GM18858 (cell line): ENCODE data around the gene SRGAP2.
"Not testable (repeated sequence)": the region's sequence is repeated elsewhere in the genome, so short reads cannot be mapped to it uniquely, and the experiment has no call there.

Experiments
- ATAC-seq: cut with Tn5 transposase; IDR thresholded peaks from one replicate; pipeline ENCODE4 v1.9.1; 2021; ENCODE audit not compliant: unreplicated experiment

SRGAP2 gene

DNA sequence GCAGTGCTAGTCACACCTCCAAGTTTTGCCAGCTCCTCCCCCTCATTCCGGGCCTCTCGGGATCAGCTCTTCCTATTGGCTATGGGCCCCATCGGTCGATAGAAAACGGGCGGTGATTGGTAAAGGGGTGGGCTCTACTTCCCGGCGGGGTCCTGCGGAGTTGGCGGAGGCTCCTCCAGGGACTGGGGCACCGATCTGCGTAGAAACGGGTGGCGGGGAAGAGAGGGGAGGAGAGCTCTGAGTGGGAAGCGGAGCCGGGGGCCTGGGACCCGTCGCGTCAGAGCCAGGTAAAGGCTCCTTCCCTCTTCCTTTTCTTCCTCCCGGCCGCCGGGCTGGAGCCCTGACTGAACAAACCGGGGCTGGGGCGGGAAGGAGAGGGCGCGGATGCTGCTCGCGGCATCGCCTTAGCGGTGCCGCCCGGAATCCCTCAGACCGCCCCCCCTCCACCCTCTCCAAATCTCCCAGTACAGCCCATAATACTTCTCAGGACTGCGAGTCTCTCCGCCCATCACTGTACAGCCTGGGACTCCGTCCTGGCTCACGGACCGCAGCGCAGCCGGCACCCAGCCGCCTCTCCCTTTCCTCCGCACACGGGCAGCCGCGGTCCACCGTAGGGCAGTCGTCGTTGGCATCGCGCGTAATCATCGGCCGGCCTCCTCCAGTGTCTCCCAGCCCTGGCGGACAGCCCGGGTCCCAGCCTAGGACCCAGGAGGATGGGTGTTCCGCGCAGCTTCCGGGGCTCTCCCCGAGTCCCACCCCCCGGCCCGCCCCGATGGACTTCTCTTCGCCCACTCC lies at the start of gene SRGAP2:
TSS of gene SRGAP2 (plus strand) at position 178 of the 795 bp plus-strand sequence. CDS start 2,430 bp downstream, outside the sequence.
- not testable (repeated sequence) for ATAC-seq

DNA sequence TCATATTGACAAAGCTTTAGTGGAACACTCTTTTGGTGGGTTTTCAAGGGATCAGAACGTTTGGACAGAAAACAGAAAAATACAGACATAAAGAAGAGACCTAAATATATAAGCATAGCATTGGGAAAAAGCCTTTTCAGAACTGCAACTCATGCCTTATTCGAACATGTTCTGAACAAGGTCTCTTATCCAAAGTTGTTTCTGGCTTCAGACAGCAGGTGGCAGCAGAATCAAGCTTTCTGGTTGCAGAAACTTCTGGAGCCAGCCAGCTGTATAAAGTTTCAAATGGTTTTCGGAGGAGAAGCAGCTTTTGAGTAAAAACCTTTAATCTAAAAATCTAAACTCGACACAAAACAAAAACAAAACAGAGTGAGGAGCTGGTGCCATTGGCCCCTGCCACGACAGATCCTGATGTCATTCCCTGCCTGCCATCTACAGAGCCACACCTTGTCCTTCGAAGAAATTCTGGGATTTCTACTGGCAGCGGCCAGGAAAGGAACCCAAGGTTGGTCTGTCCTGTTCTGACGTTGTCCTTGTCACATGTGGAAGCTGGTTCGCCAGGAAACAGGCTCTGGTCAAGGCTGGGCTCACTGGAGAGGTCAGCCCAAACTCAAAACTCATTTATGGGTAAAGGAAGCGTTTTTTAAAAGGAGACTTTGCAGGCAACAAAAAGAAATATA lies 35.9 kb upstream of the SRGAP2 start:
- ATAC-seq, result not testable (repeated sequence)

DNA sequence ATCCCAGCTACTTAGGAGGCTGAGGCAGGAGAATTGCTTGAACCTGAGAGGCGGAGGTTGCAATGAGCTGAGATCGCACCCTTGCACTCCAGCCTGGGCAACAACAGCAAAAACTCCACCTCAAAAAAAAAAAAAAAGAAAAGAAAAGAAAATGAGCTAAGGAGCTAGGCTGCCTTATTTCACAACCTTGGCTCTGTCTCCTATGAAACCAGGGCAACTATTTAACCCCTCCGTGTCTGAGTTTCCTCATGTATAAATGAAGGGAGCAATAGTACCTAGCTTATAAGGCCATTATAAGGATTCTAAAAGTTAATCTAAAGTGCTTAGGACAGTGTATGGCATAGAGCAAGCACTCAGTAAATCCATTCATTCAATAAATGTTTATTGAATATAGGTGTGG lies 33.5 kb upstream of the SRGAP2 start:
- not testable (repeated sequence) for ATAC-seq

DNA sequence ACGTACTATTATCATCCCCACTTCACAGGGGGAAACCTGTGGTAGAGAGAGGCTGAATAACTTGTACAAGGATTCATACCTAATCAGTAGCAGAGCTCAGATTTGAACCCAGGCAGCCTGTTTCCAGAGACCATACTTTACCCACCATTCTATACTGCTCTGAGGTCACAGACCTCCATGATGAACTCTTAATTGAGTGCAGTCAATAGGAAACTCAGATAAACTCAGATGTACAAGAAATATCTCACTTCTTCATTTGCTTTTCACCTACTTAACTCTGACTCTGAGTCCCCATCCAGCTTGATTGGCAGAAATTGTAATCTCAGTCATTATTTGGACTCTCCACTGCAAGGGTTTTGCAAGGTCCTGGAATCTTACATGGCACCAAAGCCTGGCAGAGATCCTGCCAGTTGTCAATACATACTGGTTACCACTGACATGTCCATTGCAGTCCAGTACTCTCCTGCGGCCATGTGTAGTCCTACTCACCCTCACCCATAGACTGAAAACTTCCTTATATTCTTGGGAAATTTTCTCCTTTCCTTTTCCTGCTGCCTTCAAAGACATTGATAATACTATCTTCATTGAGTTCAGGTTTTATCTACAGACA lies 30.1 kb upstream of the SRGAP2 start:
- not testable (repeated sequence) for ATAC-seq

DNA sequence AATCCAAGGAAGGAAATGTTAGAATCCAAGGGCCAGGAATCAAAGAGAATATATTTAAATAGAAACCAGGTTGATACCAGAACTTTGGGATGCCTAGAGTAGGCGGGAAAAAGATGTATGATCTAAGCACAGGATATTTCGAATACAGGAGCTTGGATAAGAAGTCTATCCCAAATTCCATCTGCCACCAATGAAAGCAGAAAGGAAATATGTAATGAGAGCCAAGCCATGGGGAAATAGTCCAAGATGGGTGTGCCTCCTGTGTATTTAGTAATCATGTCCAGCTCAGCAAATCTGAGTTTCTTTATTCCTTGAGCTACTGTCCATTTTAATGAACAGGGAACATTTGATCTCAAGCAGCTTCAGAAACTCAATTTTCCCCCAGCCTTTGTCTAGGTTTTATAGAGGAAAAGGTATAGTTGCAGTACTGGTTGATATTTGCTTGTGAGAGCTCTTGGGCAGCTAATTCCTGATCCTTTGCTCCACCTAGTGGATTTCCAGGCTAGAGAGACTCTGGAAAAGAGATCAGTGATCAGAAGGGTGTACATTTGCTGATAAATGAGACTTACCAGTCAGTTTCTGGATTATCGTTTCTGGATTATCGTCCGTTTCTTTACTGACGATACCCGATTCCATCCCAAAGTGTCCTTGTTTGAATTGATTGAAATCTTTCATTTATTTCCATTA lies 29.0 kb upstream of the SRGAP2 start:
- not testable (repeated sequence) for ATAC-seq

DNA sequence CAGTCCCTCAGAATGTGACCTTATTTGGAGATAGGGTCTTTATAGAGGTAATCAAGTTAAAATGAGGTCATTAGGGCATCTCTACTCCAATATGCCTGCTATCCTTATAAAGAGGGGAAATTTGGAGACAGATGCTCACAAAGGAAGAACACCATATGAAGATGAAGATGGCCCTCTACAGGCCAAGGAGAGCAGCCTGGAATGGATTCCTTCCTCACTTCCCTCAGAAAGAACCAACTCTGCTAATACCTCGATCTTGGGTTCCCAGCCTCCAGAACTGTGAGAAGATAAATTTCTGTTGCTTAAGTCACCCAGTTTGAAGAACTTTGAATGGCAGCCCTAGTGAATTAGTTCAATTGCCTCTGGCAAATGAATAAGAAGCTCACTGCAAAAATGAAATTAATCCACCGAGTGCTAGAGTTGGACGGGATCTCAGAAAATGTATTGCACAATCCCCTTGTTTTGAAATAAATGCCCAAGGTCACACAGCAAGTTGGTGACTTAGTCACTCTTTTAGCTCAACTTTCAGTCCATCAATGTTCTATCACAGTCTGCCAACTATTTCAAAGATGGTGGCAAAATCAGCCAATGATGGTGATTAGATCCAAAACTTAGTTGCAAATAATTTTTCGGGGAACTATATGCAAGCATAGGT lies 27.8 kb upstream of the SRGAP2 start:
- not testable (repeated sequence) for ATAC-seq

DNA sequence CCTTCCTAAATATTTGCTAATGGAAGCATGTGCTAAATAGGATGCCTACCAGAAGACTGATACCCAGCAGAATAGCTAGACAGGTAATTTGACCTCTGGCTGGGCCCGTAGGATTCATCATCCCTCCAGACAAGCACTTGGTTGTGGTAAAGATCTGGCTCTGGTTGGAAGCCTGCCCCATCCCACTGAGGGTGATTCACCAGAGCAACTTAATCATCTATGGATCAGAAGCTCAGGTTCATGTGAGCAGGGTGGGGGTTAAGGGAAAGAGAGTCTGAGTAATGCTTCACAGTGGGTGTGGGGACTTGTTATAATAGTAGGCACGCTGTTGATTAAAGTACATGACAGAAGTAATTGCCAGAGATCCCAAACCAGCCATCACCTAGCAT lies 27.2 kb upstream of the SRGAP2 start:
- not testable (repeated sequence) for ATAC-seq

DNA sequence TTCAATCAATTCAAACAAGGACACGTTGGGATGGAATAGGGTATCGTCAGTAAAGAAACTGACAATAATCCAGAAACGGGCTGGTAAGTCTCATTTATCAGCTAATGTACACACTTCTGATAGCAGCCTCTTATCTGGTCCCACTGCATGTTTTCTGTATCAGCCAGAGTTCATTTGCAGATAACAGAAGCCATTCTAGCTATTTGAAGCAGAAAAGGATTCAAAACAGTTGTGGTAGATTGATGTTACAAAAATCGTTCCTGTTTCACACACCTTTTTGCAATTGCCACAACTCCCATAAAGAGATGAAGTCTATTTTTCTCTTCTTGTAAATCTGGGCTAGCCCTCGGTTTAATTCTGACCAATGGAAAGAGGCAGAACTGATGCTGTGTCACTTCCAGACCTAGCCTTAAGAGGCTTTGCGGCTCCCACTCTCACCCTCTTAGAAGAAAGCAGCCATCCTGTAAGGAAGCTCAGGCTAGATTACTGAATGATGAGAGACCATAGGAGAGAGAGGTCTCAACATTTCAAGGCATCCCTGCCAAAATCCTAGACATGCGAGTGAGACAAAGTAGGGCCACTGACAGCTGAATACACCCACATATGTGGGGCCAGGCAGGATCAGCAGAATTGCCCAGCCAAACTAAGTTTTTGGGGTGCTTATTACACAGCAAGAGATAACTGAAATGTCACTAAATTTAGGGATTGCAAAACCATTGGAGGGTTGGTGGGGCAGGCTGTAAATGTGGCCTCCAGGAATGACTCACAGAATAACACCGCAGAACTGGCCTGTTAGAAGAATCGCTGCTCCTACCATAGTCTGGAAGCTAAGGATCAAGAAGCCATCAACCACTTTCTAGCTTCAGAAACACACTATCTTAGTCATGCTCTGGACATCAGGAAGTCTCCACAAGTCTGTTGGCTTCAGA lies 25.0 kb upstream of the SRGAP2 start:
- ATAC-seq, result not testable (repeated sequence)

DNA sequence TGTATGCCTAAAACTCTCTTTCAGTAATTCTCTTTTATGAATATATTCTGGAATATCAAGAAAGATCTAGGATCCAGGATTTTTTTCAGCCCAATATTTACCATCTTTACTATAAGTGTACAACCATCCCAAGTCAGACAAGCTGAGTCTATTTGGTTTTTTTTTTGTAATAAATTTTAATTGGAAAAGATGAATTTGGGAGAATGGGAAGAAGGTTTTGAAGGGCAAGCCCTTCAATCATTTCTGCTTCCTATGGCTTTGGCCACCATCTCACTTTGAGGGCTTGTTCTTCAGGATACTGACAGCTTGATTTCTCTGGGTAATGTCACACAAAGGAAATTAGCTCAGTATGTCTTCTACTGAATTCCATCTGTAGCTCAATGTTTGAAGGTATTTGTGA lies 23.7 kb upstream of the SRGAP2 start:
- ATAC-seq, result not testable (repeated sequence)

DNA sequence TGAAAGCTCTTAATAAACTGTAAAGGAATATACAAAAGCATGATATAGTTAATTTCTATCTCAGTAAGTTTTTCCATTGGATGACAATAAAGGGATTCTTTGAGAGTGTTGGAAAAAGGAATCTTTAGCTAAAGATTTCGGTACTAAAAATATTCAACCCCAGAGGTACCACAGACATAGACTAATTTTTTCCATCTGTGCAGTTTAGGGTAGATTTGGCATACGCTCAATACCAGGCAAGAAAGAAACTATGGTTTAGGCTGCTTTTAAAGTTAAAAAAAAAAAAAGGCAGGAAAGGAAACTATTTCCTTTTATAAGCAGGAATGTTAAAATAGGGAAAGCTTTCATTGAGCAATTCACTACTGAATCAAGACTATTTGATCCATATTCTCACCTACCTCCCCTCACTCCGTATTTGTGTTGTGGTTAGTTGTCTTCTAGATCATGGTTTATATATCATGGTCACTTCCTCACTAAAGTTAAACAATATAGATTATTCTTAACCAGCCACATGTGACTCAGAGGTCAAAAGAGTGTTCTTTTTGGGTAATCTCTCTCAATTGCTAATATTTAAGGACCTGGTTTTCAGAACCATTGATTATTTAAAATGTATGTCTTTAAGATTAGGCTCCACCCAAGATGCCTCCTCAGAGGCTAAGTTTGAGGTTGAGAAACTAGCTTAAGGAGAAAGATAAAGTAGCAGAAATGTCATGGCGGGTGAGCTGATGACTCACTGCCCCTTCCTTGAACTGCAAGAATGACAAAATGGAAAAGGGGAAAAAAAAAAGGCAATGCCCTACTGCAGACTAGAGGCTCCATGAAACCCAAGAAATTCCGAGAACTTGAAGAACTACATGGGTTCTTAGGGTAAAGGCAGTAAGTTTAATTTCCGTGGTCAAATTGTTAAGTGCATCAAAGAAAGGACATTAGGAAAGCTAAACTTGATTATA lies 20.7 kb upstream of the SRGAP2 start:
- ATAC-seq, result not testable (repeated sequence)

DNA sequence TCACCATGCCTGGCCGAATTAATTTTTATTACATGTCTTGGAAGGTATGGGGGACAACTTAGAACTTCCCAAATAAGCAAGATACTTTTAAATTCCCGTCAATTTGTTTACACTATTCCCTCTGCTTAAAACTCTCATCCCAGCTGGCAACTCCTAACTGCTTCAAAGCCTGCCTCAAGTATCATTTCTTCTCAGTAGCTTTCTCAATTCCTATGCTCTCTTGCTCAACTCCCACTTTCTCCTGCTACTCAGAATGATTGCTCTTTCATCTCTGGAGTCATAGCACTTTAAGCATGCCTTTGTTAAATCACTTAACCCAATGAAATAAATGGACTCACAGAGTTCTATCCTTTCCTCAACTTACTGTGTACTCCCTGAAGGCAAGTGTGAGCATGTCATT lies 19.6 kb upstream of the SRGAP2 start:
- not testable (repeated sequence) for ATAC-seq

DNA sequence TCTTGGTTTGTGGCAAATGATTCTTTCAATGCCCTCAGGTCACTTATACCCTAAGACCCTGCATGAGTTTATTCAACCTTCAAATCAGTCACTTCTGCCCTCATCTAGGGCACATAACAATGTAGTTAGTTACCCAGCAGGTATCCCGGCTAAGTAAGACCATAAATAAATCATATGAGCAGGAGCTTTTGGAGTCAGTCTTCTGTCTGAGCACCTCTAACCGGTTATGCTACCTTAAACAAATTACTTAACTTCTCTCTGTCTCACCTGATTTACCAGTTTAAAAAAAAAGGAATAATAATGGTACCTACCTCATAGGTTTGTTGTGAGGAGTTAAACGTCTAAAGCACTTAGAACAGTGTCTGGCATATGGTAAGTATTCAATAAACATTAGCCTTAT lies 17.6 kb upstream of the SRGAP2 start:
- not testable (repeated sequence) for ATAC-seq

DNA sequence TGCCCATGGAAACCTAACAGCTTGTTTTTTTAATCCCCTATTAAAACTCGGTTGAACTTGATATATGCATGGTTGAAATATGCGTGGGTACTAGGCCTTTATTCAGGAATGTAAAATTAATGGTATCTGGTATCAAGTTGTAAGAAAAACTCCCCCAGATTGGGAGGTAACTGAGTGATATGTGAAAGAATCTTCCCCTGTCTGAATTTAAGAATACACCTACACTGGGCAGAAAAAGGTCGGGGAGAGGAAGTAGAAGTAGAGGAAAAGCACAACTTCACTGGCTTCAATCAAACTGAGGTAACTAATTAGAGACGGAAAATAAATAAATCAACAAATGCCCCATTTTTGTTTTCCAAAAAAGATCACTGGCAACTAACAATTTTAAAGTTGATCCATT lies 16.5 kb upstream of the SRGAP2 start:
- not testable (repeated sequence) for ATAC-seq

DNA sequence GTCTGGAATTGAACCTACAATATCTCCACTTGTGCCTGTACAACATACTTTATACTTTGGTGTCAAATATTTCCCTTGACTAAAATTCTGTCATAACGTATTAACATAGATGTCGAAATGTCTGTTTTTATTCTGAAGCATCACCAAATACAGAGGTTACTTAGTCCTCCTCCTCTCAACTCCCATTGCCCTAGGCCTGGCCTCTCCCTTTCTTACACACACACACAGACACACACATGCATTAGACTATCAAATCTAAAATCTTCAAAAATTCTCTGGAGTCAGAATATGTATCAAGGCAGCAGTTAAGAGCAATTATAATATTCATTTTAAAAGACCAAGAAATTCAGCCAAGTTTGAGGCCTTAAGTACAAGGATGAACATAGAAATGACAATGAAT lies 8.2 kb upstream of the SRGAP2 start:
- ATAC-seq, result not testable (repeated sequence)

DNA sequence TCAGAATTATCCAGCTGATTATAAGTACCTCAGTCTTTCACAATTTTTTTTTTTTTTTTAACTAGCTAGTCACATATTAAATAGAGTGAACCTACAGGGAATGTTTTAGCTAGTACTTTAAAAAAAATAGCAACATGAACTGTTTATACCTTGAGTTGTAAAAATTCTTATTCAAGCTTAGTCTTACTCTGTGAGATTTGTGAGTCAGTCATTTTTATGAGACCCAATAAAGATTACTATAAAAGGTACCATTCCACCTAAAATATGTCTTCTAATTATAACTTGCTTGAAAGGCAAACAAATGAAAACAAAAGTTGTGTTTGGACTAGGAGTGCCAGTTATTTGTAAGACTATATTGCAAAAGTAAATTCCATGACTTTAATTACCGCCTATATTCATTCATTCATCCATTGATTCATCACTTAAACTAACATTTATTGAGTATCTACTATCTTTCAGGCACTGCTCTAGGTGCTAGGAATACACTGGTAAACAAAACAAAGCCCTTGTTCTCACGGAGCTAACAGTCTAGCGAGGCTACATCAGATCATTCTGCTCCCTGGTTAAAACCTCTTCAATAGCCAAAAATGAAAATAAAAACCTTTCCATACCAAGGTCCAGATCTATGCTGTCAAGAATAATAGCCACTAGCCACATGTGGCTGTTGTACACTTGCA lies 6.5 kb upstream of the SRGAP2 start:
- not testable (repeated sequence) for ATAC-seq

DNA sequence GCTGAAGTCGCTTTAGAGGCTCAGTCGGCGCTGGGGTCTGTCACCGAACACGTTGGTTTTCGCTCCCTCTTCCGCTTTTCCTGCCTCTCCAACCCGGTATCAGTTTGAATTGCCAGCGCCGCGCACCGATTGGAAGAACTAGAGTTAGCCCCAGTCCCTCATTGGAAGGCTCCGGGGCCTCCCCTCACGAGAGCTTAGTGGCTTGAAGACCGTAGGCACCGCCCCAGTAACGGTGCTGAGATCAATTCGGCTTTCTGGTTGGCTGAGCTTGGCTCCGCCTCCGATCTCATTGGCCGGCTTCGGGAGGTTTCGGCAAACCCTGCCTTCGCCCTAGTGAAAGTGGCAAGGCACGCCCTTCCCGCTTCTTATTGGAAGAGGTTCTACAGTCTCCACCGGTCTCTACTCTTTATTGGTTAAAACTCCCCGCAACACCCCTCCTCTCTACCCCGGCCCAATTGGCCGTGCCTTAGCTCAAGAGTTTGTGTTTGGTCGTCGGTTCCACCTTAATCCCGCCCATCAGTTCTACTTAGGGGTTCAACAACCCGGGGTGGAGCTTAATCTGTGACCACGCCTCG lies 465 bp upstream of the SRGAP2 start, which contains the start of gene FAM72A:
TSS of gene FAM72A (minus strand) at position 51 of the 575 bp plus-strand sequence. CDS start 814 bp downstream, outside the sequence.
- ATAC-seq, result peak; percentile 82

DNA sequence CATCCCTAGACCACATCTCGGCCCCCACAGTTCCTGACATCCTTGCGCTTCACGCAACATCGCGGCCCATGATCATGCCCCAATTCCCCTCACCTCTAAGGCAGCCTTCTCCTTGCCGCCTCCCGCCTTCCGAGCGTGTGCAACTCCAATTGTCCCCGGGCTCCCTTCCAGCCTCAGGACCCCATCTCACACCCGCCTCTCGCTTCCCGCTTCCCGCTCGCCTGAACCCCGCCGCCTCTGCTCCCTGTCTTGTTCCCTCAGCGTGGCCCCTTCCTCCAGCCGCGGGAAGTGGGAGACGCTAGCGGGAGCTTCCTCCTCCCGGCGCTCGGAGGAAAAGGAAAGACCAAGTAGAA lies 794 bp downstream of the SRGAP2 start:
- ATAC-seq, result not testable (repeated sequence)
